Astrocyte (in vitro differentiated cells and primary cell): ENCODE results near the gene LRMDA. TPM values are rescaled to one million over a fixed set of nuclear protein-coding genes. Genes with fewer than 3 reads are reported as not detected.

ENCODE experiments used
- DNase-seq: peaks from one replicate; pipeline ENCODE4 v3.0.0-alpha.2; 2010; ENCODE audit warnings: low read depth
- FAIRE-seq: peaks from 2 replicates; lab custom pipeline; 2011; peaks lifted over from hg19 to GRCh38; lab: Jason Lieb, UNC
- H2AFZ ChIP-seq: 2 replicates; pipeline ENCODE4 v1.6.0; 2012; ENCODE audit warnings: low read depth, low read length, inconsistent platforms
- H3K27ac ChIP-seq: 2 replicates; pipeline ENCODE4 v1.5.1; 2011; ENCODE audit warnings: low read depth, low read length, inconsistent platforms
- H3K27me3 ChIP-seq: 2 replicates; pipeline ENCODE4 v1.6.0; 2011; ENCODE audit warnings: low read length, inconsistent platforms; ENCODE audit not compliant: insufficient read depth
- H3K36me3 ChIP-seq: 2 replicates; pipeline ENCODE4 v1.5.1; 2011; ENCODE audit warnings: low read length, inconsistent platforms; ENCODE audit not compliant: insufficient read depth
- H3K4me1 ChIP-seq: 2 replicates; pipeline ENCODE4 v1.5.1; 2011; ENCODE audit warnings: low read length, inconsistent platforms; ENCODE audit not compliant: insufficient read depth
- H3K4me2 ChIP-seq: 2 replicates; pipeline ENCODE4 v1.6.0; 2012; ENCODE audit warnings: low read length, inconsistent platforms
- H3K4me3 ChIP-seq: 2 replicates; pipeline ENCODE4 v1.5.1; 2011; ENCODE audit warnings: low read depth, mild to moderate bottlenecking, low read length, inconsistent platforms; ENCODE audit not compliant: insufficient read depth
- H3K79me2 ChIP-seq: 2 replicates; pipeline ENCODE4 v1.6.0; 2012; ENCODE audit warnings: mild to moderate bottlenecking, low read length, inconsistent platforms; ENCODE audit not compliant: insufficient read depth
- H3K9ac ChIP-seq: 2 replicates; pipeline ENCODE4 v1.6.0; 2012; ENCODE audit warnings: mild to moderate bottlenecking, low read length, inconsistent platforms
- H3K9me3 ChIP-seq: 2 replicates; pipeline ENCODE4 v1.5.1; 2012; ENCODE audit warnings: low read depth, mild to moderate bottlenecking, low read length, inconsistent platforms; ENCODE audit not compliant: insufficient read depth
- H4K20me1 ChIP-seq: 2 replicates; pipeline ENCODE4 v1.6.0; 2012; ENCODE audit warnings: low read length, inconsistent platforms; ENCODE audit not compliant: insufficient read depth
- H3K27ac Mint-ChIP-seq: one replicate; pipeline ENCODE4 v1.8.0; 2021; ENCODE audit warnings: mild to moderate bottlenecking, mixed read lengths; ENCODE audit not compliant: unreplicated experiment
- H3K27me3 Mint-ChIP-seq: one replicate; pipeline ENCODE4 v1.8.0; 2021; ENCODE audit warnings: low read depth, mixed read lengths; ENCODE audit not compliant: unreplicated experiment
- H3K36me3 Mint-ChIP-seq: one replicate; pipeline ENCODE4 v1.8.0; 2021; ENCODE audit warnings: low read depth, mixed read lengths; ENCODE audit not compliant: unreplicated experiment
- H3K4me1 Mint-ChIP-seq: one replicate; pipeline ENCODE4 v1.8.0; 2021; ENCODE audit warnings: low read depth, mixed read lengths; ENCODE audit not compliant: unreplicated experiment
- H3K4me3 Mint-ChIP-seq: one replicate; pipeline ENCODE4 v1.8.0; 2021; ENCODE audit warnings: mild to moderate bottlenecking, moderate library complexity, mixed read lengths; ENCODE audit not compliant: unreplicated experiment
- H3K9me3 Mint-ChIP-seq: one replicate; pipeline ENCODE4 v1.8.0; 2021; ENCODE audit warnings: mild to moderate bottlenecking, mixed read lengths; ENCODE audit not compliant: unreplicated experiment
- EZH2 ChIP-seq: IDR thresholded peaks from 2 replicates; pipeline ENCODE4 v1.6.1; 2012; ENCODE audit warnings: mild to moderate bottlenecking, low read length, inconsistent platforms; ENCODE audit not compliant: insufficient read depth
- total RNA-seq: library from RNA; stranded (reverse); gene quantifications from 2 replicates; pipeline ENCODE4 v1.2.1, GENCODE V29; 2021
- TF ChIP-seq, protein P1 (sequence below): IDR thresholded peaks from 2 replicates; pipeline ENCODE4 v1.5.1; 2011; ENCODE audit warnings: low read depth, mild to moderate bottlenecking, inconsistent platforms, low read length, moderate library complexity; ENCODE audit not compliant: insufficient read depth

The LRMDA gene
- total RNA-seq, 1 donor from 2014 or later: 2.7 TPM

DNA sequence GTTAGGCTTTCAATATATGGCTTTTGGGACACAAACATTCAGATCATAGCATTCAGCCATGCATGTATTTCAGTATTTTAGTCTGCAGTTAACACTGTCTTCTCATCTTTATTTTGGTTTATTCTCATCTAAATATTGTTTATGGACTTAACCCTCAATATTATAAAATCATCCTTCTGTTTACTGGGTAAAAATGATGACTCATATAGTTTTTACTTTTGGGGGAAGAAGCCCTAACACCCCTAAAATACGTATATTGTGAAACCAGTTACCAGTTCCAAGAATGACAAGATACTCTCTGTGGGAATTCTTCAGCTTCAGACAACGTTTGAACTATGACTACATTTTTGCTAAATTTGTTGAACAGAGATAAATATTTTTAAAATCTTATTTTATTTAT, 505.4 kb downstream of the LRMDA start:
- Mint-ChIP-seq H3K9me3 (peaks cover 2% of the 10 kb centered on the region), H3K4me3 (no peak overlapping the region), H3K27me3 (peaks cover 38% of the 10 kb centered on the region), H3K4me1 (no peaks in the 10 kb centered on the region), H3K36me3 (no peaks in the 10 kb centered on the region), H3K27ac (no peak overlapping the region)
- DNase-seq (no peak), FAIRE-seq (no peak)
- no peak overlapping the region for H2AFZ ChIP-seq
- peaks cover 16% of the 10 kb centered on the region for H3K27me3 ChIP-seq
- no peaks in the 10 kb centered on the region for H3K4me1 ChIP-seq
- no peak overlapping the region for H3K27ac ChIP-seq
- H3K9ac ChIP-seq: no peak overlapping the region
- no peaks in the 10 kb centered on the region for H4K20me1 ChIP-seq
- H3K79me2 ChIP-seq: no peaks in the 10 kb centered on the region
- no peak overlapping the region for H3K4me3 ChIP-seq
- H3K4me2 ChIP-seq: no peak overlapping the region
- TF ChIP-seq, protein P1, sequence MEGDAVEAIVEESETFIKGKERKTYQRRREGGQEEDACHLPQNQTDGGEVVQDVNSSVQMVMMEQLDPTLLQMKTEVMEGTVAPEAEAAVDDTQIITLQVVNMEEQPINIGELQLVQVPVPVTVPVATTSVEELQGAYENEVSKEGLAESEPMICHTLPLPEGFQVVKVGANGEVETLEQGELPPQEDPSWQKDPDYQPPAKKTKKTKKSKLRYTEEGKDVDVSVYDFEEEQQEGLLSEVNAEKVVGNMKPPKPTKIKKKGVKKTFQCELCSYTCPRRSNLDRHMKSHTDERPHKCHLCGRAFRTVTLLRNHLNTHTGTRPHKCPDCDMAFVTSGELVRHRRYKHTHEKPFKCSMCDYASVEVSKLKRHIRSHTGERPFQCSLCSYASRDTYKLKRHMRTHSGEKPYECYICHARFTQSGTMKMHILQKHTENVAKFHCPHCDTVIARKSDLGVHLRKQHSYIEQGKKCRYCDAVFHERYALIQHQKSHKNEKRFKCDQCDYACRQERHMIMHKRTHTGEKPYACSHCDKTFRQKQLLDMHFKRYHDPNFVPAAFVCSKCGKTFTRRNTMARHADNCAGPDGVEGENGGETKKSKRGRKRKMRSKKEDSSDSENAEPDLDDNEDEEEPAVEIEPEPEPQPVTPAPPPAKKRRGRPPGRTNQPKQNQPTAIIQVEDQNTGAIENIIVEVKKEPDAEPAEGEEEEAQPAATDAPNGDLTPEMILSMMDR: no peak
- no peak for TF ChIP-seq EZH2
- no peaks in the 10 kb centered on the region for H3K9me3 ChIP-seq
- H3K36me3 ChIP-seq: no peaks in the 10 kb centered on the region

DNA sequence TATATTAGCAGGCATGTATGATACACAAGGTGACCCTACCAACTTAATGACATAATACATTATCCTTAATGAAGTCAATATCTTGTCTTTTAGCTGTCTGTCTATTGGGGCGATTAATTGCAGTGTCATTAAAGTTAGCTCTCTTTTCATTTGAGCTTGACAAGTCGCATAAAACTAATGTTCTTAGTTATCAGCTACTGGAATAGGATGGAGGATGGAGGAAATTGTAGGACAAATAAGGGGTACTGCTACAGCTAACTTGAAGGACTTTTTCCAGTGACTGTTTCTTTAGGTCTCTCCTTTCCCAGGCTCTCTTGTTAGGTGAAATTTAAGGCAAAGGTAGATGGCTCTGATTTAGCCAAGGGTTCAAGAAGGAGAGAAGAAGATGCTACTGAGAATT, 506.4 kb downstream of the LRMDA start:
- H3K27me3 Mint-ChIP-seq: peaks cover 39% of the 10 kb centered on the region
- FAIRE-seq: no peak
- no peak overlapping the region for H3K9ac ChIP-seq

More for the DNA sequence above, 506.4 kb downstream of the LRMDA start:
- H3K79me2 ChIP-seq: no peaks in the 10 kb centered on the region
- no peak overlapping the region for H2AFZ ChIP-seq
- no peak overlapping the region for H3K27ac Mint-ChIP-seq
- no peak overlapping the region for H3K4me3 ChIP-seq
- H3K9me3 Mint-ChIP-seq: peaks cover 2% of the 10 kb centered on the region
- H4K20me1 ChIP-seq: no peaks in the 10 kb centered on the region
- H3K36me3 Mint-ChIP-seq: no peaks in the 10 kb centered on the region
- no peak for TF ChIP-seq EZH2
- TF ChIP-seq, protein P1: no peak
- no peak overlapping the region for H3K4me2 ChIP-seq
- DNase-seq: no peak
- peaks cover 16% of the 10 kb centered on the region for H3K27me3 ChIP-seq
- H3K9me3 ChIP-seq: no peaks in the 10 kb centered on the region
- no peaks in the 10 kb centered on the region for H3K36me3 ChIP-seq
- H3K27ac ChIP-seq: no peak overlapping the region
- no peak overlapping the region for H3K4me3 Mint-ChIP-seq
- no peaks in the 10 kb centered on the region for H3K4me1 ChIP-seq
- H3K4me1 Mint-ChIP-seq: no peaks in the 10 kb centered on the region
